ENCODE data around the gene ARHGEF25. TPM values are rescaled to one million over a fixed set of nuclear protein-coding genes. Genes with fewer than 3 reads are reported as not detected.

ARHGEF25 gene
- total and polyA plus RNA-seq, 2 of the 13 experiments (the other 11 are each of a cell fraction or from before 2014, with no cell fraction given): 11.5 to 12.5 TPM

- TF ChIP-seq ZNF552 (CRISPR knock-in tag; IDR thresholded peaks at IDR 0.05; ENCODE audit: borderline replicate concordance) (no peak), ZNF615 (CRISPR knock-in tag; IDR thresholded peaks at IDR 0.05; ENCODE audit: borderline replicate concordance) (no peak), ZSCAN5A (CRISPR knock-in tag; IDR thresholded peaks at IDR 0.05; ENCODE audit: borderline replicate concordance) (no peak), DMAP1 (CRISPR knock-in tag; IDR thresholded peaks at IDR 0.05) (no peak), GZF1 (CRISPR knock-in tag; IDR thresholded peaks at IDR 0.05) (no peak), NFE2L1 (CRISPR knock-in tag; IDR thresholded peaks at IDR 0.05; ENCODE audit: borderline replicate concordance) (no peak), ZSCAN20 (CRISPR knock-in tag; IDR thresholded peaks at IDR 0.05; ENCODE audit: borderline replicate concordance) (no peak), ZNF264 (CRISPR knock-in tag; IDR thresholded peaks at IDR 0.05) (no peak), ZNF790 (CRISPR knock-in tag; IDR thresholded peaks at IDR 0.05; ENCODE audit: borderline replicate concordance) (no peak), ATF1 (CRISPR knock-in tag; IDR thresholded peaks at IDR 0.05) (no peak), SIN3B (IDR thresholded peaks at IDR 0.05; ENCODE audit: low read length) (no peak), RXRB (CRISPR knock-in tag; IDR thresholded peaks at IDR 0.05; ENCODE audit: borderline replicate concordance) (0 out of 2 replicates have a peak, but pooled peaks have one; percentile 17), NFYB (CRISPR knock-in tag; IDR thresholded peaks at IDR 0.05) (no peak), MNT (IDR thresholded peaks at IDR 0.05) (peak; percentile 13; the same call in 1 of the 2 replicates), PAXIP1 (CRISPR knock-in tag; conservative IDR thresholded peaks at IDR 0.05) (no peak), NAIF1 (CRISPR knock-in tag; IDR thresholded peaks at IDR 0.05; ENCODE audit: borderline replicate concordance) (no peak), GATA4 (IDR thresholded peaks at IDR 0.05; ENCODE audit: borderline replicate concordance, low read depth) (no peak), CREBL2 (CRISPR knock-in tag; IDR thresholded peaks at IDR 0.05; ENCODE audit: borderline replicate concordance) (0 out of 2 replicates have a peak, but pooled peaks have one; percentile 29), DR1 (CRISPR knock-in tag; IDR thresholded peaks at IDR 0.05) (peak; percentile 22; the same call in 1 of the 2 replicates), CC2D1A (CRISPR knock-in tag; IDR thresholded peaks at IDR 0.05) (0 out of 2 replicates have a peak, but pooled peaks have one; percentile 66), BRF2 (CRISPR knock-in tag; IDR thresholded peaks at IDR 0.05) (no peak), NCOA2 (CRISPR knock-in tag; IDR thresholded peaks at IDR 0.05) (0 out of 2 replicates have a peak, but pooled peaks have one; percentile 17)
These were observed 20.1 kb upstream of the ARHGEF25 start, which contains the start of gene PIP4K2C (continued) for GRCh38 chr12:57590864-57591781.
